Liver (tissue), 9 donors: ENCODE measurements around the gene BORCS5. TPM values are rescaled to one million over a fixed set of nuclear protein-coding genes. Genes with fewer than 3 reads are reported as not detected.
A peak's percentile ranks its signal among the peaks of the same experiment; 100 is the strongest.

Experiments used
- DNase-seq: peaks from one replicate; pipeline ENCODE4 v3.0.0-alpha.2; 2017; ENCODE audit warnings: low spot score
- H3K27ac ChIP-seq, 2 donors: one replicate each; pipeline ENCODE4 v1.7.0; 2013; ENCODE audit warnings: inconsistent platforms in 2 of 2, low read length in 2 of 2, control low read depth in 1 of 2, low read depth in 1 of 2, mild to moderate bottlenecking in 1 of 2
- H3K27me3 ChIP-seq, 4 donors: one replicate each; pipeline versions ENCODE4 v1.6.1 to v1.7.0; 2013; ENCODE audit warnings: low read length in 3 of 4, inconsistent platforms in 1 of 4, mild to moderate bottlenecking in 1 of 4, moderate library complexity in 1 of 4; ENCODE audit not compliant: control insufficient read depth in 4 of 4, insufficient read depth in 4 of 4
- H3K36me3 ChIP-seq, 4 donors: one replicate each; pipeline versions ENCODE4 v1.6.1 to v1.7.0; 2013; ENCODE audit warnings: low read length in 3 of 4, mild to moderate bottlenecking in 3 of 4, low read depth in 1 of 4, moderate library complexity in 1 of 4; ENCODE audit not compliant: control insufficient read depth in 4 of 4, insufficient read depth in 3 of 4
- H3K4me1 ChIP-seq, 4 donors: one replicate each; pipeline versions ENCODE4 v1.6.1 to v1.7.0; 2013; ENCODE audit warnings: low read length in 3 of 4, mild to moderate bottlenecking in 3 of 4, moderate library complexity in 1 of 4; ENCODE audit not compliant: control insufficient read depth in 4 of 4, insufficient read depth in 4 of 4
- H3K4me3 ChIP-seq, 3 donors: one replicate each; pipeline versions ENCODE4 v1.6.1 to v1.7.0; 2013; ENCODE audit warnings: low read length in 3 of 3, control low read depth in 1 of 3, low read depth in 1 of 3, mild to moderate bottlenecking in 1 of 3
- H3K9ac ChIP-seq, 2 donors: one replicate each; pipeline ENCODE4 v1.7.0; 2013; ENCODE audit warnings: low read length in 2 of 2, mild to moderate bottlenecking in 2 of 2, moderate library complexity in 2 of 2, control low read depth in 1 of 2, low read depth in 1 of 2
- H3K9me3 ChIP-seq, 4 donors: one replicate each; pipeline versions ENCODE4 v1.6.1 to v1.7.0; 2013; ENCODE audit warnings: low read length in 3 of 4; ENCODE audit not compliant: control insufficient read depth in 4 of 4
- ATF3 ChIP-seq: IDR thresholded peaks from 2 replicates; pipeline ENCODE4 v1.6.1; 2016; ENCODE audit warnings: antibody characterized with exemption
- EGR1 ChIP-seq, 2 donors: IDR thresholded peaks; 2 replicates each; pipeline ENCODE4 v1.6.1; 2016 to 2018; ENCODE audit warnings: antibody characterized with exemption in 2 of 2, low read depth in 2 of 2
- FOXA1 ChIP-seq: IDR thresholded peaks from 2 replicates; pipeline ENCODE4 v1.6.1; 2016; ENCODE audit warnings: antibody characterized with exemption
- FOXA2 ChIP-seq: IDR thresholded peaks from 2 replicates; pipeline ENCODE4 v1.6.1; 2016; ENCODE audit warnings: antibody characterized with exemption
- GABPA ChIP-seq, 2 donors: IDR thresholded peaks in 1 of 2; conservative IDR thresholded peaks in 1 of 2; 2 replicates each; pipeline ENCODE4 v1.6.1; 2016; ENCODE audit warnings: antibody characterized with exemption in 2 of 2, mild to moderate bottlenecking in 1 of 2, moderate library complexity in 1 of 2
- HNF4A ChIP-seq, 2 donors: conservative IDR thresholded peaks; 2 replicates each; pipeline ENCODE4 v1.6.1; 2016; ENCODE audit warnings: antibody characterized with exemption in 2 of 2, mild to moderate bottlenecking in 2 of 2
- HNF4G ChIP-seq: IDR thresholded peaks from 2 replicates; pipeline ENCODE4 v1.6.1; 2016; ENCODE audit warnings: antibody characterized with exemption
- JUND ChIP-seq, 2 donors: IDR thresholded peaks; 2 replicates each; pipeline ENCODE4 v1.6.1; 2016; ENCODE audit warnings: antibody characterized with exemption in 2 of 2
- MAX ChIP-seq: IDR thresholded peaks from 2 replicates; pipeline ENCODE4 v1.6.1; 2016; ENCODE audit warnings: antibody characterized with exemption
- NR2F2 ChIP-seq: IDR thresholded peaks from 2 replicates; pipeline ENCODE4 v1.6.1; 2016; ENCODE audit warnings: antibody characterized with exemption
- RAD21 ChIP-seq, 2 donors: IDR thresholded peaks; 2 replicates each; pipeline ENCODE4 v1.6.1; 2016; ENCODE audit warnings: antibody characterized with exemption in 2 of 2, mild to moderate bottlenecking in 2 of 2
- REST ChIP-seq: IDR thresholded peaks from 2 replicates; pipeline ENCODE4 v1.6.1; 2016; ENCODE audit warnings: antibody characterized with exemption, mild to moderate bottlenecking
- RXRA ChIP-seq, 2 donors: IDR thresholded peaks; 2 replicates each; pipeline ENCODE4 v1.6.1; 2017 to 2018; ENCODE audit warnings: antibody characterized with exemption in 2 of 2, mild to moderate bottlenecking in 1 of 2
- SP1 ChIP-seq: IDR thresholded peaks from 2 replicates; pipeline ENCODE4 v1.6.1; 2018; ENCODE audit warnings: antibody characterized with exemption, mild to moderate bottlenecking
- TAF1 ChIP-seq: conservative IDR thresholded peaks from 2 replicates; pipeline ENCODE4 v1.6.1; 2016; ENCODE audit warnings: antibody characterized with exemption, mild to moderate bottlenecking
- YY1 ChIP-seq: IDR thresholded peaks from 2 replicates; pipeline ENCODE4 v1.6.1; 2016; ENCODE audit warnings: antibody characterized with exemption, mild to moderate bottlenecking
- ZBTB33 ChIP-seq: IDR thresholded peaks from 2 replicates; pipeline ENCODE4 v1.6.1; 2016; ENCODE audit warnings: antibody characterized with exemption
- WGBS: extraction: QIAGEN DNeasy Blood & Tissue Kit; methylation state at CpG from one replicate; pipeline ENCODE4 v1.1.7; 2013; 5-methylcytosine and 5-hydroxymethylcytosine counted together
- polyA plus RNA-seq, 2 donors: library from polyadenylated mRNA; stranded (reverse) in 1 of 2; unstranded in 1 of 2; fragments of 200-250 nt in 1 of 2; fragments of >200 nt in 1 of 2; fragmentation: Nextera tagmentation in 1 of 2; extraction: Ambion mirVana in 1 of 2; gene quantifications; one replicate each; pipeline versions ENCODE4 v1.2.1 to v1.2.3, GENCODE V29; 2013 to 2015
- total RNA-seq, 2 donors: library from RNA; depleted of rRNA; stranded (reverse); fragments of >200 nt; gene quantifications; one replicate each; pipeline ENCODE4 v1.2.3, GENCODE V29; 2014
- donor health status: healthy.
- donor health status: healthy.
- donor health status: healthy.
- donor health status: healthy.
- donor health status: healthy.

The BORCS5 gene
- total and polyA plus RNA-seq, 4 donors, result 4.5 to 11.4 (median 8.1) TPM

GRCh38 chr12:12447236-12447635 lies 90.4 kb downstream of the BORCS5 start:
- no peaks in the 10 kb centered on the region for H3K9me3 ChIP-seq
- no peaks in the 10 kb centered on the region for H3K27me3 ChIP-seq
- WGBS, result 79% methylated on average over 8 of the region's 8 CpGs
- H3K27ac ChIP-seq, result no peak overlapping the region
- TF ChIP-seq RXRA (IDR thresholded peaks at IDR 0.05) (no peak), HNF4G (no peak), FOXA1 (no peak), RAD21 (IDR thresholded peaks at IDR 0.05) (no peak), EGR1 (IDR thresholded peaks at IDR 0.05; ENCODE audit: low read depth in 2 of 2) (no peak), SP1 (no peak)
- no peak for DNase-seq
- H3K4me1 ChIP-seq, result peaks cover 6 to 35% (median 18%) of the 10 kb centered on the region in 4 donors
- H3K4me3 ChIP-seq, result no peak overlapping the region
- no peaks in the 10 kb centered on the region for H3K36me3 ChIP-seq
- H3K9ac ChIP-seq, result no peak overlapping the region

GRCh38 chr12:12447837-12448236 lies 91.0 kb downstream of the BORCS5 start:
- H3K36me3 ChIP-seq, result no peaks in the 10 kb centered on the region
- H3K4me1 ChIP-seq, result peaks cover 6 to 35% (median 18%) of the 10 kb centered on the region in 4 donors
- H3K4me3 ChIP-seq, result no peak overlapping the region
- 98% methylated on average over 10 of the region's 10 CpGs for WGBS
- H3K27me3 ChIP-seq, result no peaks in the 10 kb centered on the region
- TF ChIP-seq SP1, result no peak
- no peak for TF ChIP-seq MAX
- no peak for TF ChIP-seq YY1
- no peak for TF ChIP-seq RXRA (IDR thresholded peaks at IDR 0.05)
- TF ChIP-seq ZBTB33, result no peak
- no peak for TF ChIP-seq JUND (IDR thresholded peaks at IDR 0.05)
- no peak for TF ChIP-seq HNF4A (conservative IDR thresholded peaks at IDR 0.05)
- DNase-seq, result no peak
- H3K9me3 ChIP-seq, result no peaks in the 10 kb centered on the region
- no peak overlapping the region for H3K9ac ChIP-seq
- no peak overlapping the region for H3K27ac ChIP-seq

GRCh38 chr12:12449533-12450025 lies 92.7 kb downstream of the BORCS5 start:
- H3K27me3 ChIP-seq, result no peaks in the 10 kb centered on the region
- no peak for DNase-seq
- H3K9me3 ChIP-seq, result no peaks in the 10 kb centered on the region
- H3K4me1 ChIP-seq, result peaks cover 2 to 20% (median 11%) of the 10 kb centered on the region in 4 donors
- 30% methylated on average over 13 of the region's 13 CpGs for WGBS
- H3K27ac ChIP-seq, result peak overlapping the region; percentile 88 to 94
- peak overlapping the region; percentile 46 to 54 for H3K9ac ChIP-seq
- no peaks in the 10 kb centered on the region for H3K36me3 ChIP-seq
- H3K4me3 ChIP-seq, result no peak overlapping the region
- TF ChIP-seq GABPA (IDR thresholded peaks at IDR 0.05 in 1 of 2, conservative IDR thresholded peaks at IDR 0.05 in 1 of 2) (peak in 1 of 2 donors; percentile 49), FOXA1 (no peak), REST (peak; percentile 43), RAD21 (IDR thresholded peaks at IDR 0.05) (peak; percentile 48 to 70), NR2F2 (no peak), MAX (peak; percentile 68), EGR1 (IDR thresholded peaks at IDR 0.05; ENCODE audit: low read depth in 2 of 2) (peak; percentile 22 to 26), SP1 (peak; percentile 77), ZBTB33 (peak; percentile 58), TAF1 (peak; percentile 74), YY1 (peak; percentile 44), ATF3 (peak; percentile 84), JUND (IDR thresholded peaks at IDR 0.05) (peak; percentile 81 to 86), RXRA (IDR thresholded peaks at IDR 0.05) (peak in 1 of 2 donors; percentile 86), FOXA2 (peak; percentile 56), HNF4A (conservative IDR thresholded peaks at IDR 0.05) (peak; percentile 62 to 75), HNF4G (peak; percentile 33)
